Hindlimb muscle (tissue), 1 donor: ENCODE results near the gene RIMS1. TPM values are rescaled to one million over a fixed set of nuclear protein-coding genes. Genes with fewer than 3 reads are reported as not detected.
"Not testable (repeated sequence)": the region's sequence is repeated elsewhere in the genome, so short reads cannot be mapped to it uniquely, and the experiment has no call there.

ENCODE experiments used
- DNase-seq: peaks from one replicate; pipeline ENCODE4 v3.0.0-alpha.2; 2013
- polyA plus RNA-seq: library from polyadenylated mRNA; unstranded; fragments of 120-200 nt; gene quantifications from one replicate; pipeline ENCODE4 v1.2.1, GENCODE V29; 2013; ENCODE audit not compliant: insufficient read length

RIMS1 gene
- polyA plus RNA-seq, 1 donor = 0.40 TPM

DNA sequence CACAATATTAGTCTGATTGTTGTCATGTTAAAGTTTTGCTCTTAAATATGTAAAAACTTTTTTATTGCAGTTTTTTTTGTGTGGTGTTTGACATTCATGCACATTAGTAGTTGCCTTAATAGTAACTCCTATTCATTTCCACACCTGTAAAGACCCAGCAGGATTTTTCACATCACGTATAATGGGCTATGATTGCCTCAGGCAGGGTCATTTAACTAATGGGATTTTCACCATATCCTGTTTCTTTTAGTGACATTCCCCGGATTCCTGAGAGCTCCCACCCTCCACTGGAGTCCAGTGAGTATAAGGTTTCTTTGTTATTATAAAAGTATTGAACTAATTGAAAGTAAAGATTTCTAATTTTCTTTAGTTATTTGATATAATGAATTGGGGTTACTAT lies 359.2 kb downstream of the RIMS1 start:
- DNase-seq = no peak

DNA sequence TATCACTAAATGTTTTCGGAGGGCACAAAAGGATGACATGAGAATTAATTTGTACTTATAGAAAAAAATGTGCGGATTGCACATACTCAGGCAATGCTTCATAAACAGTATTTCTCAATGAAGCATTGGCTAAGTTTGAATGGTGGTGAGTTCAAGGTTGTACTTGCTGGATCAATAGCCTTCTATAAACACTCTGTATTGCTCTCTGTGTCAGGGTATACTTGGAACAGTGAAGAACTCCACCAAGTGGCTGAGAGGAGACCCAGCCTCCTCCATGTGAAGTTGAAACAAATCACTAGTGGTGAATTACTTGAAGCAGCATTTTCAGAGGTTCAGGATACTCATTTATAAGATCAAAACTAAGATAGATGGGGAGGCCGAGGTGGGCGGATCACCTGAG lies 360.6 kb downstream of the RIMS1 start:
- no peak for DNase-seq

DNA sequence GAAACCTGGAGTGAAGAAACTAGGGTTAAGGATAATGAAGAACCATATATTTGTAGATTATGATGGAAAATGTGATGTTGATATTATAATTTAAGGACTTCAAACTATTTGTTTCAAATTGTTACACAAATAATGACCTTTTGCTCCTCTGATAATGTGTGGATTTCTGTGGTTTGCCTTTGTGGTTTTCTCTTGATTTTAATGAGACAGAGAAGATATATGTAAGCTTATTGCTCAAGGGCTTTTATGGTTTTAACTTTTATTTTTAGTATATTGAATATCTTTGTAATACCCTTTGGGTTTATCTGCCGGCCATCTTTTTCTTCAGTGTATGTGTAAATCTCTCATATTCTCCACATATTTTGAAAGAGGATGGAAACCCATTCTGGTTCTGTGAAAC lies 362.3 kb downstream of the RIMS1 start:
- no peak for DNase-seq

DNA sequence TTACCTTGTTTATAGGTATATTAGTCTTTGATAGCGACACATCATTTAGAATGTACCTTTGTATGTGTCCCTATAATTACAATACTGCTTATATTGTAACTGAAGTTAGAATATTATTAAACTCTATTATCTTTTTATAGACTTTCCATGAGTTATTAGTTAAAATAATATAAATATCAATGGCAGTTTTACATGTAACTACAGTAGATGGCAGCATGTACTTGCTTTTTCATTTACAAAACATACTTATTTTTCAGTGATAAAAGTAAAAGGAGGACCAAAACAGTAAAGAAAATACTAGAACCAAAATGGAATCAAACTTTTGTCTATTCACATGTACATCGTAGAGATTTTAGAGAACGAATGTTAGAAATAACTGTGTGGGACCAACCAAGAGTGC lies 364.3 kb downstream of the RIMS1 start:
- no peak for DNase-seq

DNA sequence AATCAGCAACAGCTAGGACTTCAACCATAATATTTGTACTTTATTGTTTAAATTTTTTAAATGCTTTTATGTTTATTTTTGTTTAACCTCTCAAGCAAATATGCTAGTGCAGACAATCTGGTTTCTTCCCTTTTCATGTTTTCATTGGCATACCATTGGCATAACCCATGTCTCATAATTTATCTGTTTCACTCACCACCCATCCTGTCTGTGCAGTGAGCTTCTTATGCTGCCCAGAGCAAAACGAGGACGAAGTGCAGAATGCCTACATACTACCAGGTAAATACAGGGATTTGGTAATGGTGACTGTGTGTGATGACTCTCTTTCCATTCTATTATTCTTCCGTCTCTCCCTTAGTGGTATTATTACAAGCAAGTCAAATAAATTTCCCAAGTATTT lies 374.1 kb downstream of the RIMS1 start:
- no peak for DNase-seq

DNA sequence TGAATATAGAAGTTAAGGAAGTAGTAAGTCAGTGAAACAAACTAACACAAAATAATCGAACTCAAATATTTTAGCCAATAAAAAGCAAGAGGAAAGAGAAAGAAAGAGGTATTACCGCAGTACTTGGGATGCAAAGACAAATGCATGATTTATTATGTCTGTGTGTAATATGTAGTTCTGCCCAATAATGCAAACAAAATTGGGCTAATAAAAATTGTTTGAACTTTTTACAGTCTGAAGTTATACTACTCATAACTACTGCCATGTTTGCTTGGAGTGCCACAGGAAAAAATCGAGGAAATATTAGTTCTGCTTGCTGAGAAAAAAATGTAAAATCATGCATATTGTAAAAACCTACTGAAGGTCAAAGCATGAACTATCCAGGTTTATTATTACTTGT lies 375.2 kb downstream of the RIMS1 start:
- DNase-seq = no peak

DNA sequence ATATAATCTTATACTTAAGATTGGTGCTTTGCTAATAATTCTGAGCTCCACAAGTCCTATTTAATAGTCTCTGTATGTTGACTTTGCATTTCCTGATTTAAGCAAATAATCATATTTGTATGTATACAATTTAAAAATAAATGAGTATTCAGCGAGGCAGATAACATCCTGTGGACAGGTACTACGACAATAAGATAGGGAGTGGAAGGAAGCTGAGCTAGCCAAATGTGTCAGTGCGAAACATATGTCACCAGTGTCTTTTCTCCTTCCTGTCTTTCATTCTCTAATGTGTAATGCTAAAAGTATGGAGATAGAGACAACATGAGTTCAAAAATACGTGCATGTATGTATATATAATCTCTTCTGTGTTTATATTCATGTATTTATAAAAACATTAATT lies 375.9 kb downstream of the RIMS1 start:
- no peak for DNase-seq

DNA sequence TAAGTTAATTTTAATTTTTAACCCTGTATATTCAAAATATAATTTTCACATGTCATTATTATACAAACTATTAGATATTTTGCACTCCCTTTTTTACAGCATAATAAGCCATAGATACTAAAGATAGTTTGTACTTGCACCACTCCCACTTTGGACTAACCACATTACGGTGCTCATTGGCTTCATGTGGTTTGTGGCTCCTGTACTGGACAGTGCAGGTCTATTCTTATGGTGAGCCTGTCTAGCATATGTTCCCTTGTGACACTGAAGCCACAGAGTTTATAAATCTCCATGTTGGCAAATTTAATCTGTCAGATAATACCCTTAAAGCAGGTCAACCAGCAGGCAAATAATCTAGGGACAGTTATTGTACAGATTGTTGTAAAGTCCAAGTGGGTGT lies 381.1 kb downstream of the RIMS1 start:
- DNase-seq = no peak

DNA sequence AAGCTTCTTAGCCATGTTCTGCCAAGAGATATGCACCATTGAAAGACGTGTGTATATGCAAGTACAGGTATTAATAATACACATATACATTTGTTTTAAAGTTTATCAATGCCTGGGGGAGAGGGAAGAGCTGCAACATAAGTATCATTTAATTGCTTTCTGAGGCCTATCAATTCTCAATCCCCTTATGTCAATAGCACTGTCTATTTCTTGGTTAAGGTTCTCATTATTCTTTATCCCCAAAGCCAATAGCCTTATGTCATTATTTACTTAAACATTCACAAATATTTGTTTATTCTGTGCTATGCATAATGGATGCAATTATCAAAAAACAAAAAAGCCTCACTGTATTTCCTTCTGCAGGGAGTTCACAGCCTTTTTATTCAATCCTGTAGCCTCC lies 385.2 kb downstream of the RIMS1 start:
- no peak for DNase-seq

DNA sequence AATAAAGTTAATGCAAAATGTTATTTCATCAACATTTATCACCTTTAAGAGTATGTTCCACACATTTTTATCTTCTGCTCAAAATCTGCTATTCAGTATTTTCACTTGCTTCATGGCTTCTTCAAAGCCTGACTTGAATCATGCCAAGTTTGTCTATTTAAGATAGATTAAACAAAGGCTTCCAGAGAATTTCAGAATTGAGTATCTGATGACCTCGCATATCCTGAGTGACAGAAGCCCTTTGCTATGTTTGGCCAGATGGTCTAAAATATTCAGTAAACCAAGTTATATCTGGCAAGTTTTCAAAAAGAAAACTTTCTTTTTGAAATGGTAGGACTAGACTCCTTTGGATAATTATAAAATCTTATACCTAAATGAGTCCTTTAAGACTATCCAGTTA lies 386.6 kb downstream of the RIMS1 start:
- no peak for DNase-seq

DNA sequence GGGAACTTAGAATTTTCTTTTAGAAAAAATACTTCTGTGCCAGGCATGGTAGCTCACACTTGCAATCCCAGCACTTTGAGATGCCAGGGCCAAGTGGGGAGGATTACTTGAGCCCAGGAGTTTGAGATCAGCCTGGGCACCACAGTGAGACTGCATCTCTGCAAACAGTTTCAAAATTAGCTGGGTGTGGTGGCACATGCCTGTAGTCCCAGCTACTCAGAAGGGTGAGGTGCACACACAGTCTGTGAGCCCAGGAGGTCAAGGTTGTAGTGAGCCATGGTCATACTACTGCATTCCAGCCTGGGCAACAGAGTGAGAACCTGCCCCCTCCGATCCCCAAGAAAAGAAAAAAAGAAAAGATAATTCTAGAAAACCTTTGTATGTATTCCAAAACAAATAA lies 389.5 kb downstream of the RIMS1 start:
- no peak for DNase-seq

DNA sequence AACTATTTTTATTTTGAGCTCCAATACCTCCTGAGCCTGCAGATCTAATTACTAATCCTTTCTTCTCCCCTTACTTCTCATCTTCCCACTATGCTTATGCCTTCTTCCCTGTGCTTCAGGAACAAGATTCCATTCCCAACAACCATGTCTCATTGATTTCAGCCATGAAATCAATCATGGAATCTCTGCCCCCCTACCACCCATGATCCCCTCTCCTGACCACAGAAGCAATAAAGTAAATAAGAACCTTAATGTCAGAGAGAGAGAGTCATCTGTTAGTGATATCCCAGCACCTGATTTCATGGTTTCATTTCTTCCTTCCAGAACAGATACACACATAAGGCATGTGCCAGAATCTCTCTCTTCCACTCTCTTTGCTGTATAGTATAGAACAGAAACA lies 395.9 kb downstream of the RIMS1 start:
- no peak for DNase-seq

DNA sequence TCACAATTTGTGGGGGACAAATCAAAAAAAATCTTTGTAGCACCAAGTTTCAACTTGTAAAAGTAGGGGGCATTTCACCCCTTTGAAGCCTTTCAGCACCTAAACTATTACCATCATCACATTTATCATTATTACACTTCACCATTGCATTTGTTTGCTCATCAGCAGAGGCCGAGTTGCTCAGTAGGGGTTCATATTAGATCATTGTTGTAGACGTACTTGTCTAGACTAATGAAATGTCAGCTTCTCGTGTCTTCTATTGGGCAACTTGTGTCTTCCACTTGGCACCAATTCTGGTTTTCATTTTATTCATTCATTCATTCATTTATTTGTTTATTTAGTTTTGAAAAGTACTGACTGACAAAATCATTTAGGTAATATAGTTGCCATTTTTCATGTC lies 397.2 kb downstream of the RIMS1 start:
- DNase-seq = no peak

DNA sequence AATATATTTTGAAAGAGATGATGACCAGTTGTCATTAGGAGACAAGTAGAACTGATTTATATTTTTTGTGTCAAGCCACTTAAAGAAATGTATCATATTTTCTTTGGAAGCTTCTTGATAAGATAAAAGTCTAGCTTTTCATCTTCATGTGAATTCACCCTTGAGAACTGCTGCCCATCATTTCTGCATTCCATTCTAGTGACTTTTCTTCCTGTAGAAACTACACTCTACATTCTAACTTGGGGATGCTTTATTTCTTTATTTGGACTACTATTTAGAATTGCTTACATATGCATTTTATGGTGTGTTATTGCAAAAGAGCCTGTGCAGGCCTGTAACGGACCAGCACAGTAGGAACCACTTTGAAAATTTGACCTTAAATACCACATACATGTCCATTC lies 400.6 kb downstream of the RIMS1 start:
- no peak for DNase-seq

DNA sequence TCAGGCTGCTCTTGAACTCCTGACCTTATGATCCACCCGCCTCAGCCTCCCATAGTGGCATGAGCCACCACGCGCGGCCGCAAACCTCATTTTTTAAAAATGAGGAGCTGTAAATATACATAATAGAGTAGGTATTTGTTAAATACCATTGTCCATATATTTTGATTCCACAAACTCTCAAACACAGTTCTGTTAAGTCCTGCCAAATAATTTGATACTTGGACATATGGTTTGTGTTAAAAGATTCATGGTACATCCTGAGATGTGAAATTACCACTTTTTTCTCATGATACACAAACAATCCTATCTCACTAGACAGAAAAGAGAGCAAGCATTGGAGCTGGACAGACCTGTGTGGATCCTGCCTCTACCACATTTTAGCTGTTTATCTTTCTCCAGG lies 401.5 kb downstream of the RIMS1 start:
- DNase-seq = no peak

DNA sequence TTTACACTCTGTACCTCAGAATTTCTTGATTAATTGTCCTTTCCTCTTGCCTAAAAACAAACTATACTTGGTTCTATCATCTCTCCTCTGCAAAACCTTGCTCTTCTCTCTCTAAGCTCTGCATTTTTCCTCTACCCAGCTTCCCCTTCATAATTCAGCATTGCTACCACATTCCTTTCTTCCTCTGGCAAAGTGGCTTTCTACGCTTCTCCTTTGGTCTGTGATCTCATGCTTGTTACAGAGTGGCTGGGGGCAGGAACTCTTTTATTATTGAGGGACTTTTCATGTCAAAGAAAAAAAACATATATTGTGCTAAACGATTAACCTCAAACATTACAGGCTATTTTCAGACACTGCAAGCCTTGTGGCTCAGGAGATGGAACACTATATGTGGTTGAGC lies 402.2 kb downstream of the RIMS1 start:
- DNase-seq = no peak

DNA sequence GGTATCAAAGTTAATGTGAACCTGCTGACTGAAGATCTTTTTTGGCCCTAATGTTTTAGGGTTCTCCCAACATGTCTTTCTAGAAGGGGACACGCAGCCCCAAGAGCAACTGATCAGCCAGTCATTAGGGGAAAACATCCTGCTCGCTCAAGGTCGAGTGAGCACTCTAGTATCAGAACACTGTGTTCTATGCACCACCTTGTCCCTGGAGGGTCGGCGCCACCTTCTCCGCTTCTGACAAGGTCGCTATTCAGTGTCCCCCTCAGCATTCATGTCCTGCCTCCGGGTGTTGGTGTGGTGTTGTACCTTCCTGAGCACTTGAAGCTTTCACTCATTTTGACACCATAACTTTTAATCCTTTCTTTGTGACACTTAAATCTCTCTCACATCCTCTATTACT lies 404.3 kb downstream of the RIMS1 start:
- no peak for DNase-seq

DNA sequence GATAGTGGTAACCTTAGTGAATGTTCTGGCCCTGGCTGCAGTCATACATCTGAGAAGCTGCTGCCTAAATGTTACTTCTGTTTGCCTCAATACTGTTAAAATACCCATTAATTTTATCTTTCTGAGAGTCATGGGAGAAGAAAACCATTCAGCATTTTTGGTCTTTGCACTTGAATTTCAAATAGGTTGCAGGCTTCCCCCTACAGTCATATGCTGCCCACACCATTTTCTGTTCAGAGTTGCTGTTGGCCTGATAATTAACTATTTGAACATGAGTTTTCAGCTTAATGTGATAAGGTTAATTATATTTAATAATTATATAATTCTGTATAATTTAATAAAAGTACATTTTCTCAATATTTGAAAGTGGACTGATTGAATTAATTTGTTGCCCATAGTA lies 410.0 kb downstream of the RIMS1 start:
- DNase-seq = no peak

DNA sequence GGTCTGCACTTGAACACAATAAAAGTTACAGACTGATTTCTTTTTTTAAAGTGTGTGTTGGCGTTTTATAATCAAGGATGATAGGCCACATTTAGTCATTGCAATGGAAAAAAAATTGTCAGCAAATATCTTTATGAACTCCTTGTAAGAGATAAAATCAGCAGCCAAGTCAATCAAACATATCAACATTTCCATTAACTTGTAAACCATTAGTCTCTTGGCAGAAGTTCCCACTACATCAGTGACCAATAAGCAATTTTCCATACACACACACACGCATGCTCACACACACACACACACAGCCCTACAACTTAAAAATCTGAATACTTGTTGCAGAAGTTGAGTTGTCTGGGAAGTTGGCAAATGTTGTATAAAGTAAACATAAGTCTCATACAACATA lies 419.6 kb downstream of the RIMS1 start:
- DNase-seq = no peak

DNA sequence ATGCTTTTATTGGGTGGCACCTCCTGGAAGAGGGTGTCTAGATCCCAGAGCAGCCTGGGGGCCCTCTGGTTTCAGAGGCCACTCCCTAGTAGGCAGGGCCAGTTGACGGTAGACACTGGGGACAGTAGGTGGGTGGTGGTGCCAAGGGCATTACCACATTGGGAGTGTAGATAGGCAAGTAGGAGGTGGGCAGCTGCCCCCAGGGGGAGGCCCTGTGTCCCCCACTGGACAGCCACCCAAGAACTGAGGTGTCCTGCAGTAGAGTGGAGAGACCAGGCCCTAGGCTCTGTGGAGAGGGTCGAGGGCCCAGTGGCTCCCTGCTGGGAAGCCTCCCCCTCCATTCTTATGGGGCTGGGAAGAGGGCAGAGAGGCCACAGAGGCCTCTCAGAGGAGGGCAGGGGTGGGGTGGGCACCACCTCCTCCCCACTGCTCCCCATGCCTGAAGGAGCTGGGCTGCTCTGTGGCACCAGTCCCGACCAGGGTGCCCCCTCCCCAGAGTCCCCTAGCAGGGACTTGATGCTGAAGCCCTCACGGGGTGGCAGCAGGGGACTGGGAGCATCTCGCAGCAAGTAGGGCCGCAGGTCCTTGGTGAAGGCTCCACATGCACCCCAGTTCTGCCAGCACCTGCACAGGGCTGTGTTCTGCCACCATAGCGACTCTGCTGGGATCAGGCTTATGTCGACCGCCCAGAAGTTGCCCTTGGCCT lies 430.5 kb downstream of the RIMS1 start:
- DNase-seq = no peak

DNA sequence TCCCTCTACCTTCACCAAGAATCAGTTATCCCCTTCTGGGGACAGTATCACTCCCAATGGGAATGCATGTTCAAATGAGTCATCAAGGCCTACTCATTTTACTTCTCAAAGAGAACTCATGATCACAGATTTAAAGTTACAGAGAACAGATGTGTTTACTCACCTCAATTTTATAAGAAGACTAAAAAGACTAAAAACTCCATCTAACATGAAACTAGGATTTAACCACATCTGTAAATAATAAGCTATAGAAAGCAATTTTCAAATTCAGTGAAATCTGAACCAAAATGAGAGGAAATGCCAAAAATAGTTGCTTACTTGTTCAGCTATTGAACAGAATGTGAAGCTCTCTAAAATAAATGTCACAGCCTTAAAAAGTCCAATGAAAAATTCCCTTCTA lies 435.4 kb downstream of the RIMS1 start:
- no peak for DNase-seq

DNA sequence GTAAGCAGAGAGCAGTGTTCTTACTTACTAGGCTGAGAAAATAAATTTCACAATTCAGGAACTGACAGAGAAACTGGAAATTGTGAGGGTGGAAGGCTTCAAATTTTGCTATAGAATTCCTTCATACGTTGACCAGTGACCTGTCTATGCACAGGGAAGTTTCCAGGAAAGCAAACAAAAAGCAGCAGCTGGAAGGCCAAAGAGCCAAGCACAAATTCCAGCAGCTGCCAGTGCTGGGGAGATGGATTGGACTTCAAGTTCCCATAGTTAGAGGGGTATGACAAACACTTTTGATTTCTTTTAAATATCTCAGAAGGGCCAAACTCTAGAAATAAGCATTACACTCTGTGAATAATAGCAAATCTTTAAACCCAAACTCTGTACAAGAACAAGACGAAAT lies 436.4 kb downstream of the RIMS1 start:
- DNase-seq = no peak

DNA sequence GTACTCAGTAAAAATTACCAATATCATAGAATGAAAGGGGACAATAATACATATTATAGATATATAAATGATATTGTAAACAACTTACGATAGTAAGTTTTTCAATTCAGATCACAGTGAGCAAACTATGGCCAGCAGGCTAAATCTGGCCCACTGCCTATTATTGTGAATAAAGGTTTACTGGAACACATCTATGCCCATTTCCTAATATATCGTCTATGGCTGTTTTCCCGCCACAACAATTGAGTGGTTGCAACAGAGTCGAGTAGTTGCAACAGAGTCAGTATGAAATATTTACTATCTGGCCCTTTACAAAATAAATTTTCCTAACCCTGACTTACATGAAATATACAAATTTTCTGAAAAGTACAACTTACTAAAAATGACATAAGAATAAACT lies 438.2 kb downstream of the RIMS1 start:
- DNase-seq = no peak

DNA sequence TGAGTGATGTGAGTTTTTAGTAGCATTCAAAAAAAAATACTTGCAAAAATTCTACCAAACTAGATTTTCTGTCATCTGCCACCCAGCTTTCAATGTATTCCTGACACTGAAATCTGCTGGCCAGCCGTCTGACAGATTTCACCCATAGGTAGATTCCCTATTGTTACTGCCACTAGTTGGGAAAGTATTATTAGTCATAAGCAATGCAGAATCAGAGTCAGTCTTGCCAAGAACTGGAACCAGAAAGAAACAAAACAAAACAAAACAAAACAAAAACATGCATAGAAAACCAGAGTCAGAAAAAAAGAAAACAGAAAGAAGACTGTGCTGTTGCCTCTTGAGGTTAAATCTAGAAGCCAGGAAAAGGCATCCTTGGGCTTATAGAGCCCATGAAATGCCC lies 442.4 kb downstream of the RIMS1 start:
- no peak for DNase-seq

DNA sequence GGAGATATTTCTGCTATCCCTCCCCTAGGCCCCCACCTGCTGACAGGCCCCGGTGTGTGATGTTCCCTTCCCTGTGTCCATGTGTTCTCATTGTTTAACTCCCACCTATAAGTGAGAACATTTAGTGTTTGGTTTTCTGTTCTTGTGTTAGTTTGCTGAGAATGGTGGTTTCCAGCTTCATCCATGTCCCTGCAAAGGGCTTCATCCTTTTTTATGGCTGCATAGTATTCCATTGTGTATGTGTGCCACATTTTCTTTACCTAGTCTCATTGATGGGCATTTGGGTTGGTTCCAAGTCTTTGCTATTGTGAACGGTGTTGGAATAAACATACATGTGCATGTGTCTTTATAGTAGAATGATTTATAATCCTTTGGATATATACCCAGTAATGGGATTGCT lies 448.9 kb downstream of the RIMS1 start:
- DNase-seq = not testable (repeated sequence)
